ENCODE results near the gene SNPH.

SNPH gene

GRCh38 chr20:1302685-1303541 is 36.8 kb downstream of the SNPH start:
- H3K4me3 ChIP-seq (ENCODE audit: low read depth, low read length) = no peak overlapping the region
- ChIA-PET CTCF (interaction anchor here (1.0 to 2.1 kb wide), 2 partner anchors 10 kb away, joined by 5 to 6 read pairs; no protein-coding TSS in a partner anchor), POLR2A (no interaction called here)
- no peak for TF ChIP-seq CTCF (IDR thresholded peaks at IDR 0.05; ENCODE audit: insufficient read depth, low read length, missing control alignments)
- DNase-seq (ENCODE audit: low read depth, low spot score) = no peak

- no peak overlapping the region for H3K4me3 ChIP-seq (ENCODE audit: low read depth, low read length)
- ChIA-PET POLR2A (no interaction called here), CTCF (interaction anchor here (1.1 to 2.1 kb wide), 5 partner anchors 8 to 199 kb away, joined by 4 to 8 read pairs (median 5); no protein-coding TSS in a partner anchor)
- no peak for TF ChIP-seq CTCF (IDR thresholded peaks at IDR 0.05; ENCODE audit: insufficient read depth, low read length, missing control alignments)
- DNase-seq (ENCODE audit: low read depth, low spot score) = no peak
Observed at GRCh38 chr20:1304710-1305515, 38.8 kb downstream of the SNPH start.

GRCh38 chr20:1305712-1306111 is 39.6 kb downstream of the SNPH start:
- DNase-seq (ENCODE audit: low read depth, low spot score) = no peak
- POLR2A ChIA-PET = no interaction called here
- no peak for TF ChIP-seq CTCF (IDR thresholded peaks at IDR 0.05; ENCODE audit: insufficient read depth, low read length, missing control alignments)
- CTCF ChIA-PET = interaction anchor here (1.2 to 1.4 kb wide), 4 partner anchors 10 to 198 kb away, joined by 3 to 8 read pairs (median 6); no protein-coding TSS in a partner anchor
- H3K4me3 ChIP-seq (ENCODE audit: low read depth, low read length) = no peak overlapping the region

- ChIA-PET CTCF (interaction anchor here (0.8 to 1.4 kb wide), 5 partner anchors 9 to 197 kb away, joined by 3 to 8 read pairs (median 5); no protein-coding TSS in a partner anchor), POLR2A (no interaction called here)
- H3K4me3 ChIP-seq (ENCODE audit: low read depth, low read length) = no peak overlapping the region
- DNase-seq (ENCODE audit: low read depth, low spot score) = no peak
- TF ChIP-seq CTCF (IDR thresholded peaks at IDR 0.05; ENCODE audit: insufficient read depth, low read length, missing control alignments) = no peak
Observed at GRCh38 chr20:1306316-1307135, 40.4 kb downstream of the SNPH start.

GRCh38 chr20:1307171-1307570 is 41.1 kb downstream of the SNPH start:
- no peak for TF ChIP-seq CTCF (IDR thresholded peaks at IDR 0.05; ENCODE audit: insufficient read depth, low read length, missing control alignments)
- POLR2A ChIA-PET = no interaction called here
- no peak for DNase-seq (ENCODE audit: low read depth, low spot score)
- H3K4me3 ChIP-seq (ENCODE audit: low read depth, low read length) = no peak overlapping the region
- CTCF ChIA-PET = interaction anchor here (0.8 to 0.9 kb wide), 2 partner anchors 8 to 130 kb away, joined by 3 to 4 read pairs; no protein-coding TSS in a partner anchor

All from AG04449 (cell line).